ENCODE measurements around the gene HSPA14.
"Not testable (repeated sequence)": the region's sequence is repeated elsewhere in the genome, so short reads cannot be mapped to it uniquely, and the experiment has no call there.

The HSPA14 gene, protein sequence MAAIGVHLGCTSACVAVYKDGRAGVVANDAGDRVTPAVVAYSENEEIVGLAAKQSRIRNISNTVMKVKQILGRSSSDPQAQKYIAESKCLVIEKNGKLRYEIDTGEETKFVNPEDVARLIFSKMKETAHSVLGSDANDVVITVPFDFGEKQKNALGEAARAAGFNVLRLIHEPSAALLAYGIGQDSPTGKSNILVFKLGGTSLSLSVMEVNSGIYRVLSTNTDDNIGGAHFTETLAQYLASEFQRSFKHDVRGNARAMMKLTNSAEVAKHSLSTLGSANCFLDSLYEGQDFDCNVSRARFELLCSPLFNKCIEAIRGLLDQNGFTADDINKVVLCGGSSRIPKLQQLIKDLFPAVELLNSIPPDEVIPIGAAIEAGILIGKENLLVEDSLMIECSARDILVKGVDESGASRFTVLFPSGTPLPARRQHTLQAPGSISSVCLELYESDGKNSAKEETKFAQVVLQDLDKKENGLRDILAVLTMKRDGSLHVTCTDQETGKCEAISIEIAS

GRCh38 chr10:14837757-14838581 lies at the start of gene HSPA14, which contains the start of the genes CDNF and MSANTD7:
Gene HSPA14 (plus strand): TSS chr10:14838306. CDS start chr10:14838403, 97 bp downstream.
Gene CDNF (minus strand): TSS chr10:14838037. CDS start chr10:14837946, 91 bp downstream.
Gene MSANTD7 (plus strand): TSS chr10:14838306. CDS start chr10:14842285, 3,979 bp downstream.
- H3K4me3 ChIP-seq (ENCODE audit: low read depth, low read length), result peak within 1 kb of the TSS; percentile 98
- peak; percentile 97 for DNase-seq (ENCODE audit: low read depth)

- H3K4me3 ChIP-seq (ENCODE audit: low read depth, low read length), result no peak overlapping the region
- no peak for DNase-seq (ENCODE audit: low read depth)
Measured at GRCh38 chr10:14798636-14799035, 39.5 kb upstream of the HSPA14 start.

DNA sequence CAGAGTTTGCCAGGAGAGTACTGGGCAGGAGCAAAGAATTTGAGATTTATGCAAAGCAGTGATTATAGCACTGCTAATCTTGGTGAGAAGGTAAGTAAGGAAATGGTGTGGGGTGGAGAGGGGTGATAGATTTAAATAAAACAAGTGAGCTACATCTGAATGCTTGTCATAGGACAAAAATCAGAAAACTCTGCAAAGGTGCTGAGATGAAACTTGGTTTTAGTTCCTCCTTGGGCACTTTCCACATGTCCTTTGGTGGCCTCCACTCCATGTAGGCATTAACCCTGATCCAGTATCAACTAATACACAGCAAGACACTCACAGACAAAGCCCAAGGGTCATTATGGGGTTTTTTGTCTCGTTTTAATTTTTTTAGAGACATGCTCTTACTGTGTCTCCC lies 37.7 kb upstream of the HSPA14 start:
- H3K4me3 ChIP-seq (ENCODE audit: low read depth, low read length), result no peak overlapping the region
- DNase-seq (ENCODE audit: low read depth), result no peak

- DNase-seq (ENCODE audit: low read depth), result no peak
- H3K4me3 ChIP-seq (ENCODE audit: low read depth, low read length), result no peak overlapping the region
Measured at GRCh38 chr10:14801723-14802122, 36.4 kb upstream of the HSPA14 start.

- DNase-seq (ENCODE audit: low read depth), result no peak
- H3K4me3 ChIP-seq (ENCODE audit: low read depth, low read length), result no peak overlapping the region
Measured at GRCh38 chr10:14803827-14804226, 34.3 kb upstream of the HSPA14 start.

- no peak for DNase-seq (ENCODE audit: low read depth)
- no peak overlapping the region for H3K4me3 ChIP-seq (ENCODE audit: low read depth, low read length)
Measured at GRCh38 chr10:14806318-14806717, 31.8 kb upstream of the HSPA14 start.

DNA sequence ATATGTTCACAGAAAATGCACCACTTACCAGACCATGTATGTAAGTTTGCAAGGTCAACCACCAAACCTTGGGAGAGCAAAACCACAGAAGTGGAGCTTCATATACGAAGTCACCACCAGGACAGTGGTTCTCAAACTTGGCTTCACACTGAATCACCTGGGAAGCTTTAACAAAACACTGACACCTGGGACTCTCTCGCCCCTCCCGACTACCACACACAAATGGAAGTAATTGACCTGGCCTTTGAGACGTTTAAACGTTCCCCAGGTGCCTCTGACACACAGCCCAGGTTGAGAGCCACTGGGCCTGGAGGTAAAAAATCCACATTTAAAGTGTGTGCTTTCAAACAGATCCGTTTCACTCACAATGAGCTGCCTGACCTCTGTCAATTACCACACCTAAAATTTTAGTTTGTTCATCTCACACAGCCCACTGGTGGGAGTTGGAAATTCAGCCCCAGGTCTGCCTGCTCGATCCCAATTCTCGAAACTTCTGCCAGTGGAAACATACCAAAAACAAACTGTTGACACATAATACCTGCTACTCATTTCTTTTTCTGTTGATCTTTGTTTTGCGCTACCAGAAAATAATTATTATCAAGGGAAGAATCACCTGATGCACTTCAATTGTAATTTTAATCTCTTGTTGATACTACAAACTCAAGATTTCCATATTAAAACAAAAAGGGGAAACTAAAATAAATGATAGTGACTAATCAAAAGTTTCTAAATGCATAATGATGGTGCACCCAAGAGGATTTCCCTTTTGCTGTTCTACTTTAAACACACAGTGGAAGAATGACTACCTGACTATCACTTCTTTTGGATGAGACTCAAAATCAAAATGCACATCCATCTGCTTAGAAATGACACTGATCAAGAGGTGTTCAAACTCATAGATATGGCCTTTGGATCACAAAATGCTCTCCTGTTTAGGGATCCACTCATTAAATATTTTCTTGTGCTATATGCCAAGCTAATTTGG lies 26.8 kb upstream of the HSPA14 start:
- DNase-seq (ENCODE audit: low read depth), result no peak
- H3K4me3 ChIP-seq (ENCODE audit: low read depth, low read length), result no peak overlapping the region

DNA sequence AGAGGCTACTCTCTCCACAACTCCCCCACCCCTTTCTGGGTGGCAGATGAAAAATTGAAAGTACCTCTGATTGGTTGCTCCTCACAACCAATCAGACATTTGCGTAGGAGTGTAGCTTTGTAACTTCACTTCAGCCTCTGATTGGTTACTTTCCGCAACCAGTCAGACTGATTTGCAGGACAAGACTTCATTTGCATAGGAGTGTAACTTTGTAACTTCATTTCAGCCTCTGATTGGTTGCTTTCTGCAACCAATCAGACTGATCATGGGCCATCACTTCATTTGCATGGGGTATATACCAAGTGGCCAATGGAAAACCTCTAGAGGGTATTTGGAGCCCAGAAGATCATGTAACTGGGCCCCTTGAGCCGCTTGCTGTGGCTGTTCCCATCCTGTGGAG lies 25.8 kb upstream of the HSPA14 start:
- DNase-seq (ENCODE audit: low read depth), result no peak

GRCh38 chr10:14815681-14816080 lies 22.4 kb upstream of the HSPA14 start:
- no peak overlapping the region for H3K4me3 ChIP-seq (ENCODE audit: low read depth, low read length)
- DNase-seq (ENCODE audit: low read depth), result no peak

More for the DNA sequence above, 25.8 kb upstream of the HSPA14 start:
- no peak overlapping the region for H3K4me3 ChIP-seq (ENCODE audit: low read depth, low read length)

GRCh38 chr10:14816717-14817116 lies 21.4 kb upstream of the HSPA14 start:
- H3K4me3 ChIP-seq (ENCODE audit: low read depth, low read length); DNase-seq (ENCODE audit: low read depth): not testable (repeated sequence)

- DNase-seq (ENCODE audit: low read depth), result peak; percentile 17
Measured at GRCh38 chr10:14820010-14820774, 17.9 kb upstream of the HSPA14 start.

GRCh38 chr10:14820775-14821154 lies 17.3 kb upstream of the HSPA14 start:
- no peak overlapping the region for H3K4me3 ChIP-seq (ENCODE audit: low read depth, low read length)
- DNase-seq (ENCODE audit: low read depth), result no peak

More at GRCh38 chr10:14820010-14820774, 17.9 kb upstream of the HSPA14 start:
- H3K4me3 ChIP-seq (ENCODE audit: low read depth, low read length), result no peak overlapping the region

DNA sequence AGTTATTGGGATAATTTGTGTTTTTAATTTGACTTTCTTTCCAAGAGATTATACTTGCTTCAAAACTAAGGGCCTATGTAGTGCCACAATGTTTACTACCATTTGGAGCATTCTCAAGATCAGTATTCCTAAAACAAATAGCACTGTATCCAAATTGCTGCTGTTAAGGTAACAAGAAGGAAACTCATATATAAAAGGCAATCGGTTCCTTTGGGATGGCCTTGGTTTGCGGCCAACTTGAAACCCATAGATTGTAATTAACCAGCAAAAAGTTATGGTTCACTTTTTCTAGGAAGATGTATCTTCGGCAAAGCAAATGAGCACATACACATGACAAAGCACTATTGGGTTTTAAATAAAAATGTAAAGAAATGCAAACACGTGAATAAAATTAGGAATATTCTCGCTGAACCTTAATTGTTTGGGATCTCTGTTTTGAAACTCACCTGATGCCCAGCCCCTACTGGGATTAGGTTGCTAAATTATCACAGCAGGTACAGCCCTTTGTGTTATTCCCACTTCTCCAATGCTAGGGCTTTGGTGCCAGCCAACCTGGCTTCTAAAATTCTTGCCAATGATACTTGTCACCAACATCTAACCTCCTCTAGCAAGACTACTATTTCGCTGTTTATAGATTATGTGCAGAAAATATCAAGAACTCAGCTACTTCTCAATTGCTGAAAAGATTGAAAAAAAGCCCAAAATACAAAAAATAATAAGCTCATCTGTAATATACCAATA lies 16.3 kb upstream of the HSPA14 start:
- DNase-seq (ENCODE audit: low read depth), result no peak
- no peak overlapping the region for H3K4me3 ChIP-seq (ENCODE audit: low read depth, low read length)

- DNase-seq (ENCODE audit: low read depth), result no peak
- H3K4me3 ChIP-seq (ENCODE audit: low read depth, low read length), result no peak overlapping the region
Measured at GRCh38 chr10:14822879-14823755, 15.0 kb upstream of the HSPA14 start.

DNA sequence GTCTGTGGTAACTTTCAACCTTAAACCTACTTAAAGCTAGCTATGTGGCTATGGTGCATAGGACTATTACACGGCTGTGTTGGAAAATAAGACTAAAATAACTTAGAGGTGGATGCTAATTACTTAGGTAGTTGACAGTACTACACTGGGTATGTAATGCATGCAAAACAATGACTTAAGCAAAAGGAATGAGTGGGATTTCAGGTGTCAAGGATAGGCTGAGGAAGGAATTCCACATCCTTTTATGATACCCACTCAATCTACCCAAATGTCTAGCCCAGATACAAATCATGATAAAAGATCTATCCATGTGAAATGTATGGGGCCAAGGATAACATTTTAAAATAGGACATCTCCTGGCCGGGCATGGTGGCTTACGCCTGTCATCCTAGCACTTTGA lies 14.1 kb upstream of the HSPA14 start:
- no peak overlapping the region for H3K4me3 ChIP-seq (ENCODE audit: low read depth, low read length)
- DNase-seq (ENCODE audit: low read depth), result no peak

- DNase-seq (ENCODE audit: low read depth), result no peak
- H3K4me3 ChIP-seq (ENCODE audit: low read depth, low read length), result no peak overlapping the region
Measured at GRCh38 chr10:14826076-14826829, 11.9 kb upstream of the HSPA14 start.
